ENCODE measurements around the gene USP43. TPM values are rescaled to one million over a fixed set of nuclear protein-coding genes. Genes with fewer than 3 reads are reported as not detected.
"Not testable (repeated sequence)": the region's sequence is repeated elsewhere in the genome, so short reads cannot be mapped to it uniquely, and the experiment has no call there.

The USP43 gene
- total and polyA plus RNA-seq, 2 experiments from 2014 or later = 0.08 TPM; not detected in 1

DNA sequence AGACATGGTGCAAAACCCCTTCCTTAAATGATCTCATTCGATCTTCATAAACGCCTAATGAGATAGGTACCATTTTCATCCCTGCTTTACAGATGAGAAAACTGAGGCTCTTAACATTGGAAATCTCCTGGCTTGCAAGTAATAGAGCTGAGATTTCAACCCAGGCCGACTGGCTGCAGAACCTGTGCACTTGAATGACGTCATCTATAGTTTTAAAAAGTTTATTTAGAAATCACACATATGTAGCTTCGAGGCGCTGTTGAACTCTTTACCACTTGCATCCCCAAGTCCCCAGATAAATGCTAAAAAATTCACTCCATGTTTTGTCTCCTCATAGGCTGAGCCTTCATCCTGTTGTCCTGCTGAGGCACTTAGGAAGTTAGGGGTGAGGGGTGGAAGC, 38.9 kb upstream of the USP43 start:
- Histone ChIP-seq H3K9me3 (ENCODE audit: low read depth) (no peaks in the 10 kb centered on the region), H3F3A (ENCODE audit: insufficient read depth) (no peaks in the 10 kb centered on the region), H3K9ac (no peak overlapping the region), H3K9me2 (ENCODE audit: insufficient read depth) (no peaks in the 10 kb centered on the region), H4K20me1 (ENCODE audit: insufficient read depth) (no peaks in the 10 kb centered on the region), H3K36me3 (ENCODE audit: low read depth) (no peaks in the 10 kb centered on the region), H3K4me3 (no peak overlapping the region), H2AFZ (no peak overlapping the region), H3K4me2 (ENCODE audit: unreplicated experiment) (no peak overlapping the region), H3K79me2 (ENCODE audit: insufficient read depth) (no peaks in the 10 kb centered on the region), H3K4me1 (ENCODE audit: insufficient read depth) (no peaks in the 10 kb centered on the region), H3K27me3 (replicated peaks; ENCODE audit: insufficient read depth) (no peaks in the 10 kb centered on the region), H3K27ac (no peak overlapping the region)
- DNase-seq = no peak
- TF ChIP-seq EZH2 (IDR thresholded peaks at IDR 0.05; ENCODE audit: insufficient read depth, poor library complexity, severe bottlenecking) = no peak
- no peak for TF ChIP-seq EZH2phosphoT487 (IDR thresholded peaks at IDR 0.05; ENCODE audit: insufficient read depth, low read depth)
- 68 to 69% methylated on average over 6 of the region's 6 CpGs for WGBS, 2 experiments (ENCODE audit: low coverage in 1 of 2, low lambda C conversion rate in 2 of 2, missing lambda C conversion rate in 2 of 2)
- in situ Hi-C loops (cut with MboI) = no loop called here

DNA sequence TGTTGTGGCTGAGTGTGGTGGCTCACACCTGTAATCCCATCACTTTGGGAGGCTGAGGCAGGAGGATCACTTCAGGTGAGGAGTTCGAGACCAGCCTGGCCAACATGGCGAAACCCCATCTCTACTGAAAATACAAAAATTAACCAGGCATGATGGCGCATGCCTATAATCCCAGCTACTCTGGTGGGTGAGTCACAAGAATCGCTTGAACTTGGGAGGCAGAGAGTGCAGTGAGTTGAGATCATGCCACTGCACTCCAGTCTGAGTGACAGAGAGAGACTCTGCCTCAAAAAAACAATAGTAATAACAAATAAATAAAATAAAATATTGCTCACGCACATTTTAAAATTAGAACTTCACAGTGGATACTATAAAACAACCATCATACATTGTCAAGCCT, 38.3 kb upstream of the USP43 start:
- H3K27me3 ChIP-seq (replicated peaks; ENCODE audit: insufficient read depth); H3F3A ChIP-seq (ENCODE audit: insufficient read depth); in situ Hi-C loops (cut with MboI); H3K9ac ChIP-seq; H3K36me3 ChIP-seq (ENCODE audit: low read depth); H3K27ac ChIP-seq; DNase-seq; H3K4me1 ChIP-seq (ENCODE audit: insufficient read depth); H3K9me2 ChIP-seq (ENCODE audit: insufficient read depth); H3K79me2 ChIP-seq (ENCODE audit: insufficient read depth); H2AFZ ChIP-seq; H3K9me3 ChIP-seq (ENCODE audit: low read depth); H3K4me3 ChIP-seq; H4K20me1 ChIP-seq (ENCODE audit: insufficient read depth); H3K4me2 ChIP-seq (ENCODE audit: unreplicated experiment): not testable (repeated sequence)
- WGBS, 2 experiments (ENCODE audit: low coverage in 1 of 2, low lambda C conversion rate in 2 of 2, missing lambda C conversion rate in 2 of 2) = 62 to 66% methylated on average over 5 of the region's 5 CpGs

DNA sequence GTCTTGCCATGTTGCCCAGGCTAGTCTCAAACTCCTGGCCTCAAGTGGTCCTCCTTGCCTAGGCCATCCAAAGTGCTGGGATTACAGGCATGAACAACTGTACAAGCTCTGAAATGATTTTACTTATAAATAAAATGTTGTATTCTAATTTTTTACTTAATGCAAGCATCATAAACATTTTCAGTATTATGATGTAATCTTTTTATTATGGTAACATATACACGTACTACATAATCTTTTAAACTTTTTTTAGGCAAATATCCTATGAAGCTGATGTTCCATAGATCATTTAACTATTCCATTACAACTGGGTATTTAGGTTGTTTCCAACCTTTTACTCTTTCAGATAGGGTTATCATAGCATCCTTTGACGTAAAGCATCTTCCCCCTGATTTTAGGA, 33.8 kb upstream of the USP43 start:
- Histone ChIP-seq H2AFZ (no peak overlapping the region), H3K27ac (no peak overlapping the region), H3K9me2 (ENCODE audit: insufficient read depth) (no peaks in the 10 kb centered on the region), H3K79me2 (ENCODE audit: insufficient read depth) (no peaks in the 10 kb centered on the region), H3K4me2 (ENCODE audit: unreplicated experiment) (no peak overlapping the region), H3F3A (ENCODE audit: insufficient read depth) (no peaks in the 10 kb centered on the region), H3K9me3 (ENCODE audit: low read depth) (no peaks in the 10 kb centered on the region), H3K4me3 (no peak overlapping the region), H3K9ac (no peak overlapping the region), H3K36me3 (ENCODE audit: low read depth) (no peaks in the 10 kb centered on the region), H4K20me1 (ENCODE audit: insufficient read depth) (no peaks in the 10 kb centered on the region), H3K4me1 (ENCODE audit: insufficient read depth) (no peaks in the 10 kb centered on the region), H3K27me3 (replicated peaks; ENCODE audit: insufficient read depth) (no peaks in the 10 kb centered on the region)
- no peak for DNase-seq
- WGBS, 2 experiments (ENCODE audit: low coverage in 1 of 2, low lambda C conversion rate in 2 of 2, missing lambda C conversion rate in 2 of 2) = 24 to 36% methylated on average over 2 of the region's 2 CpGs
- no peak for TF ChIP-seq EZH2 (IDR thresholded peaks at IDR 0.05; ENCODE audit: insufficient read depth, poor library complexity, severe bottlenecking)
- no peak for TF ChIP-seq EZH2phosphoT487 (IDR thresholded peaks at IDR 0.05; ENCODE audit: insufficient read depth, low read depth)
- in situ Hi-C loops (cut with MboI) = no loop called here

DNA sequence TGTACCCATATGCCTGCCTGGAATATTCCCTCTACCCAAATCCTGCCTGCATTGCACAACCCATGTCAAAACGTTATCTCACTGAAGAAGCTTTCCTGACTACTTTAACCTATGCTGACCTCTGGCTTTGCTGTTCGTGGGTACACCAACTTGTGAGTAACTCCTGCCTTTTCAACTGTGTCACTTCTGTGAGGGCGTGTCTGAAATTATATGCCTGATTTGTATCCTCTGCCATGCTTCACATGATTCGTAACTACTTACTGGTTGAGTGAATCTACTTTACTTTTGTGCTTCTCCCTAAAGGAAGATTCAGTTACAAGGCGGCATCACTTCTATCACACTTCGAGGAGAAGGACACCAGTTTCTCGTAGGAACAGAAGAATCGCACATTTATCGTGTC, 33.3 kb upstream of the USP43 start:
- H4K20me1 ChIP-seq (ENCODE audit: insufficient read depth) = no peaks in the 10 kb centered on the region
- in situ Hi-C loops (cut with MboI) = no loop called here
- H3K36me3 ChIP-seq (ENCODE audit: low read depth) = no peaks in the 10 kb centered on the region
- no peak overlapping the region for H3K27ac ChIP-seq
- no peaks in the 10 kb centered on the region for H3K9me3 ChIP-seq (ENCODE audit: low read depth)
- no peak overlapping the region for H3K4me3 ChIP-seq
- H3K9ac ChIP-seq = no peak overlapping the region
- H3F3A ChIP-seq (ENCODE audit: insufficient read depth) = no peaks in the 10 kb centered on the region
- H3K4me2 ChIP-seq (ENCODE audit: unreplicated experiment) = no peak overlapping the region
- H3K79me2 ChIP-seq (ENCODE audit: insufficient read depth) = no peaks in the 10 kb centered on the region
- TF ChIP-seq EZH2 (IDR thresholded peaks at IDR 0.05; ENCODE audit: insufficient read depth, poor library complexity, severe bottlenecking) = no peak
- TF ChIP-seq EZH2phosphoT487 (IDR thresholded peaks at IDR 0.05; ENCODE audit: insufficient read depth, low read depth) = no peak
- no peaks in the 10 kb centered on the region for H3K4me1 ChIP-seq (ENCODE audit: insufficient read depth)
- no peaks in the 10 kb centered on the region for H3K9me2 ChIP-seq (ENCODE audit: insufficient read depth)
- no peak overlapping the region for H2AFZ ChIP-seq
- 45 to 47% methylated on average over 9 of the region's 9 CpGs for WGBS, 2 experiments (ENCODE audit: low coverage in 1 of 2, low lambda C conversion rate in 2 of 2, missing lambda C conversion rate in 2 of 2)
- no peaks in the 10 kb centered on the region for H3K27me3 ChIP-seq (replicated peaks; ENCODE audit: insufficient read depth)
- no peak for DNase-seq

DNA sequence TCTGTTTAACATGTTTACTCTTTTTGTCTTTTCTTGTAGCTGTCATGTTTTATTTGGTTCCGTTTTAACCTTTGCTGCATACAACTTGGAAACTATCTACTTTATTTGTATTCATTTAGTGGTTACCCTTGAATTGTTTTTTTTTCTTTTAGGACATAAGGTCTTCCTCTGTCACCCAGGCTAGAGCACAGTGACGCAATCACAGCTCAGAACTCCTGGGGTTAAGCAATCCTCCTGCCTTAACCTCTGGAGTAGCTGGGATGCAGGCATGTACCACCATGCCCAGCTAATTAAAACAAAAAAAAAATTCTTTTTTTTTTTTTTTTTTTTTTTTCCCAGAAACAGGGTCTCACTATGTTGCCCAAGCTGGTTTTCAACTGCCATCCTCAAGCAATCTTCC, 29.8 kb upstream of the USP43 start:
- Histone ChIP-seq H3K27me3 (replicated peaks; ENCODE audit: insufficient read depth) (no peaks in the 10 kb centered on the region), H3K4me1 (ENCODE audit: insufficient read depth) (no peaks in the 10 kb centered on the region), H4K20me1 (ENCODE audit: insufficient read depth) (no peaks in the 10 kb centered on the region), H3K9ac (no peak overlapping the region), H3K79me2 (ENCODE audit: insufficient read depth) (no peaks in the 10 kb centered on the region), H3K36me3 (ENCODE audit: low read depth) (no peaks in the 10 kb centered on the region), H3F3A (ENCODE audit: insufficient read depth) (no peaks in the 10 kb centered on the region), H2AFZ (no peak overlapping the region), H3K27ac (no peak overlapping the region), H3K4me2 (ENCODE audit: unreplicated experiment) (no peak overlapping the region), H3K4me3 (no peak overlapping the region), H3K9me2 (ENCODE audit: insufficient read depth) (no peaks in the 10 kb centered on the region), H3K9me3 (ENCODE audit: low read depth) (no peaks in the 10 kb centered on the region)
- no peak for DNase-seq
- TF ChIP-seq EZH2 (IDR thresholded peaks at IDR 0.05; ENCODE audit: insufficient read depth, poor library complexity, severe bottlenecking) (no peak), EZH2phosphoT487 (IDR thresholded peaks at IDR 0.05; ENCODE audit: insufficient read depth, low read depth) (no peak)
- 26 to 33% methylated on average over 2 of the region's 2 CpGs for WGBS, 2 experiments (ENCODE audit: low coverage in 1 of 2, low lambda C conversion rate in 2 of 2, missing lambda C conversion rate in 2 of 2)
- in situ Hi-C loops (cut with MboI) = no loop called here
